HG02943 (cell line): ENCODE data around the gene MAFF.
"Not testable (repeated sequence)": the region's sequence is repeated elsewhere in the genome, so short reads cannot be mapped to it uniquely, and the experiment has no call there.

Experiments
- ATAC-seq: cut with Tn5 transposase; IDR thresholded peaks from one replicate; pipeline ENCODE4 v1.9.1; 2021; ENCODE audit warnings: mild to moderate bottlenecking, low read depth, moderate library complexity; ENCODE audit not compliant: unreplicated experiment

Gene MAFF

GRCh38 chr22:38177044-38177443 is 24.8 kb upstream of the MAFF start:
- ATAC-seq = no peak

GRCh38 chr22:38177571-38177925 is 24.2 kb upstream of the MAFF start:
- ATAC-seq = not testable (repeated sequence)

GRCh38 chr22:38177926-38178604 is 23.7 kb upstream of the MAFF start:
- no peak for ATAC-seq

GRCh38 chr22:38178605-38178937 is 23.2 kb upstream of the MAFF start:
- not testable (repeated sequence) for ATAC-seq

- ATAC-seq = no peak
Measured at GRCh38 chr22:38180841-38181452, 20.8 kb upstream of the MAFF start.

GRCh38 chr22:38181453-38182200 is 20.2 kb upstream of the MAFF start, which contains the start of gene PLA2G6:
Gene PLA2G6 (minus strand): TSS chr22:38181830. CDS start chr22:38169426, 12,404 bp downstream.
- peak; percentile 73 for ATAC-seq

GRCh38 chr22:38184788-38185187 is 17.0 kb upstream of the MAFF start:
- ATAC-seq = no peak

GRCh38 chr22:38186429-38186828 is 15.4 kb upstream of the MAFF start:
- no peak for ATAC-seq

- no peak for ATAC-seq
Measured at GRCh38 chr22:38187413-38188212, 14.2 kb upstream of the MAFF start.

GRCh38 chr22:38189104-38189503 is 12.7 kb upstream of the MAFF start:
- no peak for ATAC-seq

GRCh38 chr22:38190581-38190980 is 11.2 kb upstream of the MAFF start:
- no peak for ATAC-seq

GRCh38 chr22:38191055-38191454 is 10.7 kb upstream of the MAFF start:
- ATAC-seq = no peak

GRCh38 chr22:38191731-38192474 is 9.9 kb upstream of the MAFF start:
- no peak for ATAC-seq

GRCh38 chr22:38192475-38192863 is 9.3 kb upstream of the MAFF start:
- ATAC-seq = no peak

GRCh38 chr22:38193580-38193979 is 8.2 kb upstream of the MAFF start:
- ATAC-seq = no peak

- ATAC-seq = no peak
Measured at GRCh38 chr22:38196791-38197419, 4.9 kb upstream of the MAFF start.

- ATAC-seq = no peak
Measured at GRCh38 chr22:38199826-38200559, 1.8 kb upstream of the MAFF start.

GRCh38 chr22:38201371-38201710 is 453 bp upstream of the MAFF start:
- ATAC-seq = no peak

GRCh38 chr22:38202437-38203089 is 769 bp downstream of the MAFF start:
- ATAC-seq = no peak
